COR-L47 (cell line): ENCODE results near the gene FXYD7.

ENCODE experiments used
- DNase-seq: peaks from one replicate; lab custom pipeline; 2025; lab: John Stamatoyannopoulos, UW

Gene FXYD7

GRCh38 chr19:35202722-35203688, 60.0 kb downstream of the FXYD7 start:
- no peak for DNase-seq
